HG03196 (cell line): ENCODE data around the gene NFKB2.

ENCODE experiments used
- ATAC-seq: cut with Tn5 transposase; IDR thresholded peaks from one replicate; pipeline ENCODE4 v1.9.1; 2021; ENCODE audit not compliant: unreplicated experiment

Gene NFKB2

GRCh38 chr10:102394079-102394800 is 1.3 kb upstream of the NFKB2 start:
- peak; percentile 71 for ATAC-seq

- ATAC-seq, result peak; percentile 2
These were observed 605 bp upstream of the NFKB2 start for GRCh38 chr10:102394801-102395399.

- no peak for ATAC-seq
These were observed 779 bp downstream of the NFKB2 start for GRCh38 chr10:102396317-102396650.

GRCh38 chr10:102396730-102397151 is 1.2 kb downstream of the NFKB2 start:
- no peak for ATAC-seq

- no peak for ATAC-seq
These were observed 2.0 kb downstream of the NFKB2 start for GRCh38 chr10:102397222-102398171.

- no peak for ATAC-seq
These were observed 2.9 kb downstream of the NFKB2 start for GRCh38 chr10:102398172-102399020.

GRCh38 chr10:102399217-102400021 is 3.9 kb downstream of the NFKB2 start:
- ATAC-seq, result peak; percentile 31

GRCh38 chr10:102400076-102400475 is 4.6 kb downstream of the NFKB2 start:
- no peak for ATAC-seq

GRCh38 chr10:102400598-102401341 is 5.3 kb downstream of the NFKB2 start:
- ATAC-seq, result no peak

- ATAC-seq, result no peak
These were observed 5.8 kb downstream of the NFKB2 start for GRCh38 chr10:102401342-102401654.

- no peak for ATAC-seq
These were observed 6.4 kb downstream of the NFKB2 start for GRCh38 chr10:102401735-102402511.

GRCh38 chr10:102402512-102402896 is 7.0 kb downstream of the NFKB2 start:
- ATAC-seq, result no peak

GRCh38 chr10:102403115-102403514 is 7.6 kb downstream of the NFKB2 start:
- ATAC-seq, result no peak

- ATAC-seq, result no peak
These were observed 9.0 kb downstream of the NFKB2 start for GRCh38 chr10:102404361-102405107.

- no peak for ATAC-seq
These were observed 9.6 kb downstream of the NFKB2 start for GRCh38 chr10:102405108-102405571.

- ATAC-seq, result no peak
These were observed 10.1 kb downstream of the NFKB2 start for GRCh38 chr10:102405632-102406031.

GRCh38 chr10:102406815-102407214 is 11.3 kb downstream of the NFKB2 start:
- ATAC-seq, result no peak
